ENCODE data around the gene JUN.

- TF ChIP-seq POLR2AphosphoS5 (IDR thresholded peaks at IDR 0.05; ENCODE audit: low read depth, low read length) (no peak), TAF1 (IDR thresholded peaks at IDR 0.05; ENCODE audit: borderline replicate concordance, insufficient read depth, low read length) (no peak), SIN3A (IDR thresholded peaks at IDR 0.05; ENCODE audit: borderline replicate concordance, insufficient read depth, low read length) (no peak), FOXP2 (optimal IDR thresholded peaks at IDR 0.05; ENCODE audit: borderline replicate concordance, extremely low read depth, extremely low read length, insufficient read depth) (no peak)
- TF ChIP-seq, protein P1, sequence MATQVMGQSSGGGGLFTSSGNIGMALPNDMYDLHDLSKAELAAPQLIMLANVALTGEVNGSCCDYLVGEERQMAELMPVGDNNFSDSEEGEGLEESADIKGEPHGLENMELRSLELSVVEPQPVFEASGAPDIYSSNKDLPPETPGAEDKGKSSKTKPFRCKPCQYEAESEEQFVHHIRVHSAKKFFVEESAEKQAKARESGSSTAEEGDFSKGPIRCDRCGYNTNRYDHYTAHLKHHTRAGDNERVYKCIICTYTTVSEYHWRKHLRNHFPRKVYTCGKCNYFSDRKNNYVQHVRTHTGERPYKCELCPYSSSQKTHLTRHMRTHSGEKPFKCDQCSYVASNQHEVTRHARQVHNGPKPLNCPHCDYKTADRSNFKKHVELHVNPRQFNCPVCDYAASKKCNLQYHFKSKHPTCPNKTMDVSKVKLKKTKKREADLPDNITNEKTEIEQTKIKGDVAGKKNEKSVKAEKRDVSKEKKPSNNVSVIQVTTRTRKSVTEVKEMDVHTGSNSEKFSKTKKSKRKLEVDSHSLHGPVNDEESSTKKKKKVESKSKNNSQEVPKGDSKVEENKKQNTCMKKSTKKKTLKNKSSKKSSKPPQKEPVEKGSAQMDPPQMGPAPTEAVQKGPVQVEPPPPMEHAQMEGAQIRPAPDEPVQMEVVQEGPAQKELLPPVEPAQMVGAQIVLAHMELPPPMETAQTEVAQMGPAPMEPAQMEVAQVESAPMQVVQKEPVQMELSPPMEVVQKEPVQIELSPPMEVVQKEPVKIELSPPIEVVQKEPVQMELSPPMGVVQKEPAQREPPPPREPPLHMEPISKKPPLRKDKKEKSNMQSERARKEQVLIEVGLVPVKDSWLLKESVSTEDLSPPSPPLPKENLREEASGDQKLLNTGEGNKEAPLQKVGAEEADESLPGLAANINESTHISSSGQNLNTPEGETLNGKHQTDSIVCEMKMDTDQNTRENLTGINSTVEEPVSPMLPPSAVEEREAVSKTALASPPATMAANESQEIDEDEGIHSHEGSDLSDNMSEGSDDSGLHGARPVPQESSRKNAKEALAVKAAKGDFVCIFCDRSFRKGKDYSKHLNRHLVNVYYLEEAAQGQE (IDR thresholded peaks at IDR 0.05; ENCODE audit: insufficient read depth in 1 of 2, low read depth in 2 of 2, low read length in 2 of 2) = no peak
Measured at GRCh38 chr1:58746757-58747156, 37.1 kb downstream of the JUN start.

Data from PFSK-1 (cell line).